Fibroblast of pulmonary artery (primary cell): ENCODE data around the gene TMEM88.

Experiments
- DNase-seq: peaks from one replicate; pipeline ENCODE4 v3.0.0-alpha.2; 2010; ENCODE audit warnings: low read depth
- H3K4me3 ChIP-seq: replicated peaks from 2 replicates; pipeline ENCODE4 v1.5.1; 2011; ENCODE audit warnings: low read depth, mild to moderate bottlenecking, control low read depth, low read length, moderate library complexity
- CTCF ChIP-seq: IDR thresholded peaks from 2 replicates; pipeline ENCODE4 v1.5.1; 2011; ENCODE audit warnings: mild to moderate bottlenecking, control low read depth, low read length, inconsistent platforms; ENCODE audit errors: missing control alignments

TMEM88 gene

DNA sequence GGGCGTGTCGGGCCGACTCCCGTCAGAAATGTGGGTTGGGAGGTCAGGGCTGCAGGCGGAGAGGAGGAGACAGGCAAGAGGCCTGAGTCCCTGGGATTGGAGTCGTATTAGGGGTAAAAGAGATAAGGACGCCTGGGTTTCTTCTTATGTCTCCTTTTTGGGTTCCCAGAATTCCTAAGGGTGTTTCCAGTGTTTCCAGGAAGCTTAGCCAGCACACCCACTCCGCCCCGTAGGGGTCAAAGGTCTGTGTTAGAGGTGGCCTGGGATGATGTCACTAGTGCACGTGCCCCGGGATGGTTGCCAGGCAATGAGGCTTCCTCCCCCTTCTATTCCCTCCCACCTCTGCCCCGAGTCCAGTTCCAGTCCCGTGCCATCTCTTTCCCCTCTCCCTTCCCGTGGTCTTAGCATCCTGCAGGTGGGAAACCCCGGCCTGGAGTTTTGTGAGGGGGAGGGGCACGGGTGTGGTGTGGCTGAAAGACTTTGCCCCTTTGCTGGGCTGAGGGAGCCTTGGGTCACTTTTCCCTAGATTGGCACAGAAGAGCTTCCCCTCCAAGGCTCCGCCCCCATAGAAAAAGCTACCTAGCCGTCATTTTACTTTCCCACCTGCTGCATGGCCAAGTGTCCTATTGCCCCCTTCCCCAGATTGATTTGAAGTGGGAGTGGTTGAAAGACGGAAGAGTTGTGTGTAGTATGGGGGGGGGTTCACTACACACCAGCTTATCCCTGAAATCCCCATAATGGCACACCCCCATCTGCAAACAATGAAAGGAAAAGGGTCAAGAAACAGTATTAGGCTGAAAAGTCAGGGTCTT, 18.1 kb upstream of the TMEM88 start:
- H3K4me3 ChIP-seq: peak overlapping the region; percentile 69
- peak; percentile 98 for DNase-seq
- no peak for TF ChIP-seq CTCF

DNA sequence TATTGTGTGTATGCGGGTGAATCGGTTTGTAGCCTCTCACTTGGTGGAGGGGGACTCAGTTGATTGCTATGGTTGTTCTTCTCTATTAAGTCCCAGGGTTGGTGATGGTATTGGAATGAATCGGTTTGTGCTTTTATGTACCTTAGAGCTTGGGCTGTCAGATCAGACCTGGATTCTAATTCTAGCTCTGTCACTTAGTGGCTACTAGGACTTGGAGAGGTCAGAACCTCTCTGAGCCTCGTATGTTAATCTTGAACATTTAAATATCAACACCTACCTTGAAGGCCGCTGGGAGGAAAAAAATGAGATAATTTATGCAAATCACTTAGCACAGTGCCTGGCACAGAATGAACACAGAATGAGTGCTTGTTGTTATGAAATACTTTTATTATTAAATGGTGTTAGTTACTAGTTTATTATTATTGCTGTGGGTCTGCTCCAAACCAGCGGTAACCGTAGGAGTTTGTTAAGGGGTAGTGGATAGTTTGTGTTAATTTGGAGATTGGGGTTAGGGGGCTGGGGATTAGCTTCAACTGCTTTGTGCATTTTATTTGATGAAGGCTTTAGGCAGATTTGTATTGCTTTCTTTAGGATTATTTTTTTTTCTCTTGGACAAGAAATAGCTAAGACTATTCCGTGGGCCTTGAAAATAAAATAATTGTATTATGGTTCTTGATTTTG, 17.3 kb upstream of the TMEM88 start:
- no peak for TF ChIP-seq CTCF
- no peak for DNase-seq
- H3K4me3 ChIP-seq: peak overlapping the region; percentile 69

DNA sequence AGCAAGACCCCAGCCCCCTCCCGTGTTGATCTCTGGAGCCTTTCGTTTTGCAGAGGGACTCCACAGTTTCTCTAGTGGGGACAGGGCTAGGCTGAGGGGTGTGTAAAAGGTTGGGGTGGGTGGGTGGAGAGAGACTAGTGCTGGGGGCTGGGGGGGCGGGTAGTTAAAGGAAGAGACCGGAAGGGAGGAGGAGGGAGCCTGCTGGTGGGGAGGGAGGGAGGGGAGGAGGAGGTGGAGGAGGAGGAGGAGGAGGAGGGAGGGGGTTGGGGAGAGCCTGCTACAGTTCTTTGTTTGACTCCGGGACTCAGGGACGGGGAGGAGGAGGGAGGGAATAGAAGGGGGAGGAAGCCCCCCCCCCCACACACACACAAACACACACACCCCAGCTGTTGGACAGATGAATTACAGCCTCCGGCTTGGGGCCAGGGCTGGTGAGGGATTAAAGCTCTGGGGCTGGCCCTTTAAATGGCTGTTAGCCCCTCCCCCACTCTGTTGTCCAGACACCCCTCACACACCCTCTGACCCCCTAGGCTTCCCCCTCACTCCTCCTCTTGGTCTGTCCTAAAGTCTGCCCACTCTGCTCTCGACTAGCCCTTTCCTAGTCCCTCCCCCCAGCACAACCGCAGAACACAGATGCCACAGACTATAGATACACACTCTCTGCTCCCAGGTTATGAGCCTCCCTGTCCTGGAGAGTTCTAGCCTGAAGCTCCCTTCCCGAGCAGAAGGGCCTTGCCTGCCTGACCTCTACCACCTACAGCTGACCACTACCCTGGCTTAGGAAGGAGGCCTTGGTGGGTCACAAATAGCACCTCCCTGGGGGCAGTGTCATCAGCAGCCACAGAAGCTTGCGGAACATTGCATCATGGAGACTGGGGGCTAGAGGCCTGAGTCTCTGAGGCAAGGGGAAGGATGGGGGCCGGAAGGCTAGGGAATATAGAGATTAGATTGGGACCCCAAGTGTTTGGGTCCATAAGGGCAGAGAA, 16.5 kb upstream of the TMEM88 start:
- peak overlapping the region; percentile 69 for H3K4me3 ChIP-seq
- DNase-seq: peak; percentile 86
- TF ChIP-seq CTCF: no peak

- peak overlapping the region; percentile 69 for H3K4me3 ChIP-seq
- no peak for TF ChIP-seq CTCF
- DNase-seq: no peak
Observed at GRCh38 chr17:7839190-7839875, 15.5 kb upstream of the TMEM88 start.

DNA sequence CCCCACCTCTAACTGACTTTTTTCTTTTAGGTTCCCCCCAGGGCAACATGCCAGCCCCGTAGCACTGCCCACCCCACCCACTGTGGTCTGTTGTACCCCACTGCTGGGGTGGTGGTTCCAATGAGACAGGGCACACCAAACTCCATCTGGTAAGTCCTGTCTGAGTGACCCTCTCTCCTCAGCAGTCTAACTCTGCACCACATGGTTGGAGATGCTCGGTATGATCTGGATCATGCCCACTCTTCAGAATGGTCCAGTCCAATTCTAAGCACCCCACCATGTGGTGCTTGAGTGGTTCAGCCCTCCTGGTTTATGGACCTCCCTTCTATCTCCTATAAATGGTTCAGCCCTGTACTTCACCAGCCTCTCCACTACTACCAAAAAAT, 15.0 kb upstream of the TMEM88 start:
- DNase-seq: no peak
- H3K4me3 ChIP-seq: no peak overlapping the region

More for the DNA sequence above, 15.0 kb upstream of the TMEM88 start:
- TF ChIP-seq CTCF: no peak
